MM.1S (cell line): ENCODE data around the gene GNG13.

Experiments used
- DNase-seq: peaks from one replicate; pipeline ENCODE4 v3.0.0-alpha.2; 2015
- H2AFZ ChIP-seq: fragments of 300-600 bp; sonication (generic); 2 replicates; pipeline ENCODE4 v1.6.0; 2016; ENCODE audit warnings: antibody characterized with exemption, low read length
- H3F3A ChIP-seq: fragments of 300-600 bp; sonication (generic); 2 replicates; pipeline ENCODE4 v1.6.1; 2016; ENCODE audit warnings: mild to moderate bottlenecking, antibody characterized with exemption, low read length, moderate library complexity, mixed read lengths; ENCODE audit not compliant: insufficient read depth
- H3K27ac ChIP-seq: fragments of 300-600 bp; sonication (generic); 2 replicates; pipeline ENCODE4 v1.5.1; 2016; ENCODE audit warnings: mild to moderate bottlenecking, low read length
- H3K27me3 ChIP-seq: fragments of 300-600 bp; sonication (generic); replicated peaks from 2 replicates; pipeline ENCODE4 v1.6.0; 2016; ENCODE audit warnings: low read length; ENCODE audit not compliant: insufficient read depth
- H3K36me3 ChIP-seq: fragments of 300-600 bp; sonication (generic); replicated peaks from 2 replicates; pipeline ENCODE4 v1.6.1; 2016; ENCODE audit warnings: mild to moderate bottlenecking, low read length, mixed read lengths; ENCODE audit not compliant: insufficient read depth
- H3K4me1 ChIP-seq: fragments of 300-600 bp; sonication (generic); 2 replicates; pipeline ENCODE4 v1.6.1; 2016; ENCODE audit warnings: low read length, mixed read lengths
- H3K4me2 ChIP-seq: fragments of 300-600 bp; sonication (generic); 2 replicates; pipeline ENCODE4 v1.6.0; 2016; ENCODE audit warnings: low read depth, low read length
- H3K4me3 ChIP-seq: fragments of 300-600 bp; sonication (generic); 2 replicates; pipeline ENCODE4 v1.5.1; 2016; ENCODE audit warnings: low read length, mixed read lengths
- H3K79me2 ChIP-seq: fragments of 300-600 bp; sonication (generic); 2 replicates; pipeline ENCODE4 v1.6.1; 2016; ENCODE audit warnings: mixed run types, low read length, mixed read lengths
- H3K9ac ChIP-seq: fragments of 300-600 bp; sonication (generic); 2 replicates; pipeline ENCODE4 v1.6.1; 2016; ENCODE audit warnings: low read length, mixed read lengths
- H3K9me2 ChIP-seq: fragments of 300-600 bp; sonication (generic); replicated peaks from 2 replicates; pipeline ENCODE4 v1.6.1; 2016; ENCODE audit warnings: mild to moderate bottlenecking, low read length, mixed read lengths; ENCODE audit not compliant: insufficient read depth
- H3K9me3 ChIP-seq: fragments of 300-600 bp; sonication (generic); replicated peaks from 2 replicates; pipeline ENCODE4 v1.6.1; 2016; ENCODE audit warnings: mild to moderate bottlenecking, low read length, mixed read lengths; ENCODE audit not compliant: insufficient read depth
- H4K20me1 ChIP-seq: fragments of 300-600 bp; sonication (generic); 2 replicates; pipeline ENCODE4 v1.6.1; 2016; ENCODE audit warnings: mild to moderate bottlenecking, low read length, moderate library complexity, mixed read lengths; ENCODE audit not compliant: insufficient read depth
- EZH2 ChIP-seq: fragments of 300-600 bp; sonication (generic); optimal IDR thresholded peaks from 2 replicates; pipeline ENCODE3; 2017; ENCODE audit warnings: low read depth, mild to moderate bottlenecking, antibody characterized with exemption, low read length, mixed read lengths
- EZH2phosphoT487 ChIP-seq: fragments of 300-600 bp; sonication (generic); IDR thresholded peaks from 2 replicates; pipeline ENCODE4 v1.6.1; 2018; ENCODE audit warnings: antibody characterized with exemption, low read length
- TF ChIP-seq, protein P1 (sequence below): fragments of 300-600 bp; sonication (generic); IDR thresholded peaks from 2 replicates; pipeline ENCODE4 v1.5.1; 2016; ENCODE audit warnings: antibody characterized with exemption, low read length, mixed read lengths

GNG13 gene

GRCh38 chr16:768428-768827 is 32.1 kb downstream of the GNG13 start:
- Histone ChIP-seq H3K36me3 (no peaks in the 10 kb centered on the region), H3K4me1 (no peaks in the 10 kb centered on the region), H3F3A (no peaks in the 10 kb centered on the region), H3K9ac (no peak overlapping the region), H3K9me2 (no peaks in the 10 kb centered on the region), H3K9me3 (no peaks in the 10 kb centered on the region), H4K20me1 (no peaks in the 10 kb centered on the region), H3K4me2 (no peak overlapping the region), H3K27ac (no peak overlapping the region), H3K79me2 (no peaks in the 10 kb centered on the region), H2AFZ (no peak overlapping the region), H3K27me3 (peaks cover 30% of the 10 kb centered on the region), H3K4me3 (no peak overlapping the region)
- DNase-seq: no peak
- TF ChIP-seq, protein P1, sequence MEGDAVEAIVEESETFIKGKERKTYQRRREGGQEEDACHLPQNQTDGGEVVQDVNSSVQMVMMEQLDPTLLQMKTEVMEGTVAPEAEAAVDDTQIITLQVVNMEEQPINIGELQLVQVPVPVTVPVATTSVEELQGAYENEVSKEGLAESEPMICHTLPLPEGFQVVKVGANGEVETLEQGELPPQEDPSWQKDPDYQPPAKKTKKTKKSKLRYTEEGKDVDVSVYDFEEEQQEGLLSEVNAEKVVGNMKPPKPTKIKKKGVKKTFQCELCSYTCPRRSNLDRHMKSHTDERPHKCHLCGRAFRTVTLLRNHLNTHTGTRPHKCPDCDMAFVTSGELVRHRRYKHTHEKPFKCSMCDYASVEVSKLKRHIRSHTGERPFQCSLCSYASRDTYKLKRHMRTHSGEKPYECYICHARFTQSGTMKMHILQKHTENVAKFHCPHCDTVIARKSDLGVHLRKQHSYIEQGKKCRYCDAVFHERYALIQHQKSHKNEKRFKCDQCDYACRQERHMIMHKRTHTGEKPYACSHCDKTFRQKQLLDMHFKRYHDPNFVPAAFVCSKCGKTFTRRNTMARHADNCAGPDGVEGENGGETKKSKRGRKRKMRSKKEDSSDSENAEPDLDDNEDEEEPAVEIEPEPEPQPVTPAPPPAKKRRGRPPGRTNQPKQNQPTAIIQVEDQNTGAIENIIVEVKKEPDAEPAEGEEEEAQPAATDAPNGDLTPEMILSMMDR: no peak
- no peak for TF ChIP-seq EZH2
- no peak for TF ChIP-seq EZH2phosphoT487

DNA sequence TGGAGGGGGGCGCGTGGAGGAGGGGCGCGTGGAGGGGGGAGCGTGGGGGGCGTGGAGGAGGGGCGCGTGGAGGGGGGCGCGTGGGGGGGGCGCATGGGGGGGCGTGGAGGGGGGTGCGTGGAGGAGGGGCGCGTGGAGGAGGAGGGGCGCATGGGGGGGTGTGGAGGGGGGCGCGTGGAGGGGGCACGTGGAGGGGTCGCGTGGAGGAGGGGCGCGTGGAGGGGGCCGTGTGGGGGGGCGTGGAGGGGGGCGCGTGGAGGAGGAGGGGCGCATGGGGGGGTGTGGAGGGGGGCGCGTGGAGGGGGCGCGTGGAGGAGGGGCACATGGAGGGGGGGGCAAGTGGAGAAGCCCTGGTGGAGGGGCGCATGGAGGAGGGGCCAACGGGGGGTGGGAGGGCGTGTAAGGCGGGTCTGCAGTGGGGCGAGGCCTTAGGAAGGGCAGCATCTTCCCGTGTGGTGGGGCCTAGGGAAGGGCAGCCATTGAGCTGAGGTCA is 32.7 kb downstream of the GNG13 start:
- Histone ChIP-seq H3K27ac (no peak overlapping the region), H3K27me3 (peaks cover 29% of the 10 kb centered on the region), H4K20me1 (no peaks in the 10 kb centered on the region), H3K4me2 (no peak overlapping the region), H3K9me3 (no peaks in the 10 kb centered on the region), H3K9me2 (no peaks in the 10 kb centered on the region), H3K79me2 (no peaks in the 10 kb centered on the region), H3K4me3 (no peak overlapping the region), H3K9ac (no peak overlapping the region), H3F3A (no peaks in the 10 kb centered on the region), H2AFZ (no peak overlapping the region), H3K4me1 (no peaks in the 10 kb centered on the region), H3K36me3 (no peaks in the 10 kb centered on the region)
- TF ChIP-seq EZH2phosphoT487: no peak
- no peak for TF ChIP-seq EZH2
- TF ChIP-seq, protein P1: no peak
- no peak for DNase-seq

DNA sequence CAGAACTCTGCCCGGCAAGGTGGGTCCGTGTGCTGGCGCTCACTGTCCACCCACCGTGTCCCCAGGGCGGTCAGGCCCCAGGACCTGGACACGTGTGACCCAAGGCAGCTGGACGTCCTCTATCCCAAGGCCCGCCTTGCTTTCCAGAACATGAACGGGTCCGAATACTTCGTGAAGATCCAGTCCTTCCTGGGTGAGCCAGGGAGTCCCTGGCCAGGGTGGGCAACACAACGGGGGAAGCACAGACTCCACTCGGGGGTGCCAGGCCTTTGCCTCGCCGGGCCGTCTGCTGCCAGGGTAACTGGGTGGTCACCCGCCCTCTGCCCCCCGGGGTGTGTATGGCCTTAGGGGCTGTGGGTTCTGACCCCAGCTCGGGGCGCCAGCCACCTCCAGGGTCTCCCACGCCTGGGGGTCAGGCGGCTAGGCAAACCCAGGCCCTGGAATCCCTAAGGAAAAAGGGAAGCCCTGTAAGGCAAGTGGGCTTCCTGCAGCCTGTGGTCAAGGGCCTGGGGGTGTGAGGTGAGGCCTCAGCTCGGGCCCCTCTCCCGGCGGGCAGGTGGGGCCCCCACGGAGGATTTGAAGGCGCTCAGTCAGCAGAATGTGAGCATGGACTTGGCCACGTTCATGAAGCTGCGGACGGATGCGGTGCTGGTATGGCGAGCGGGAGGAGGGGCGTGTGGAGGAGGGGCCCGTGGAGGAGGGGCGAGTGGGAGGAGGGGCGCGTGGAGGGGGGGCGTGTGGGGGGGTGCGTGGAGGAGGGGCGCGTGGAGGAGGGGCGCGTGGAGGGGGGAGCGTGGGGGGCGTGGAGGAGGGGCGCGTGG is 33.5 kb downstream of the GNG13 start:
- Histone ChIP-seq H3K9ac (no peak overlapping the region), H3K4me3 (no peak overlapping the region), H3K27ac (no peak overlapping the region), H4K20me1 (no peaks in the 10 kb centered on the region), H3K9me2 (no peaks in the 10 kb centered on the region), H3K36me3 (no peaks in the 10 kb centered on the region), H3K4me1 (no peaks in the 10 kb centered on the region), H3K27me3 (peaks cover 31% of the 10 kb centered on the region), H3K79me2 (no peaks in the 10 kb centered on the region), H3F3A (no peaks in the 10 kb centered on the region), H3K4me2 (no peak overlapping the region), H3K9me3 (no peaks in the 10 kb centered on the region), H2AFZ (no peak overlapping the region)
- TF ChIP-seq, protein P1: no peak
- TF ChIP-seq EZH2phosphoT487: no peak
- no peak for TF ChIP-seq EZH2
- no peak for DNase-seq
